Nephron (organoid): ENCODE measurements around the gene ST8SIA1.
A peak's percentile ranks its signal among the peaks of the same experiment; 100 is the strongest.

ENCODE experiments used
- H3K27ac Mint-ChIP-seq, 3 experiments: 2 replicates each; pipeline ENCODE4 v1.8.0; 2020; ENCODE audit warnings: mixed read lengths in 3 of 3, mild to moderate bottlenecking in 2 of 3, moderate library complexity in 1 of 3
- H3K27me3 Mint-ChIP-seq: 2 replicates; pipeline ENCODE4 v1.8.0; 2021; ENCODE audit warnings: low read depth, mild to moderate bottlenecking, moderate library complexity, mixed read lengths
- H3K36me3 Mint-ChIP-seq: 2 replicates; pipeline ENCODE4 v1.8.0; 2020; ENCODE audit warnings: low read depth, mixed read lengths
- H3K4me1 Mint-ChIP-seq: 2 replicates; pipeline ENCODE4 v1.8.0; 2020; ENCODE audit warnings: mixed read lengths
- H3K4me3 Mint-ChIP-seq, 3 experiments: 2 replicates each; pipeline ENCODE4 v1.8.0; 2020; ENCODE audit warnings: mild to moderate bottlenecking in 3 of 3, mixed read lengths in 3 of 3, moderate library complexity in 2 of 3
- H3K9me3 Mint-ChIP-seq: 2 replicates; pipeline ENCODE4 v1.8.0; 2020; ENCODE audit warnings: mixed read lengths
- CTCF ChIP-seq, 3 experiments: fragments of 200-600 bp; sonication (generic); IDR thresholded peaks; one replicate each; pipeline ENCODE4 v1.5.0; 2021; ENCODE audit warnings: antibody characterized with exemption in 3 of 3; ENCODE audit not compliant: unreplicated experiment in 3 of 3

ST8SIA1 gene

GRCh38 chr12:22276313-22276712 is 58.2 kb downstream of the ST8SIA1 start:
- no peak for TF ChIP-seq CTCF (IDR thresholded peaks at IDR 0.05; ENCODE audit: unreplicated experiment in 3 of 3)
- H3K27me3 Mint-ChIP-seq, result no peaks in the 10 kb centered on the region
- peaks cover 11% of the 10 kb centered on the region for H3K36me3 Mint-ChIP-seq
- H3K4me1 Mint-ChIP-seq, result peaks cover 9% of the 10 kb centered on the region
- H3K27ac Mint-ChIP-seq, result no peak overlapping the region
- no peak overlapping the region for H3K4me3 Mint-ChIP-seq
- H3K9me3 Mint-ChIP-seq, result no peaks in the 10 kb centered on the region

GRCh38 chr12:22275843-22276242 is 58.7 kb downstream of the ST8SIA1 start:
- Mint-ChIP-seq H3K36me3 (peaks cover 11% of the 10 kb centered on the region), H3K27me3 (no peaks in the 10 kb centered on the region), H3K9me3 (no peaks in the 10 kb centered on the region), H3K27ac (peak overlapping the region in 1 of 3 experiments; percentile 40), H3K4me3 (no peak overlapping the region), H3K4me1 (peaks cover 13% of the 10 kb centered on the region)
- no peak for TF ChIP-seq CTCF (IDR thresholded peaks at IDR 0.05; ENCODE audit: unreplicated experiment in 3 of 3)

GRCh38 chr12:22272335-22273151 is 62.0 kb downstream of the ST8SIA1 start:
- H3K9me3 Mint-ChIP-seq, result no peaks in the 10 kb centered on the region
- TF ChIP-seq CTCF (IDR thresholded peaks at IDR 0.05; ENCODE audit: unreplicated experiment in 3 of 3), result no peak
- H3K36me3 Mint-ChIP-seq, result no peaks in the 10 kb centered on the region
- H3K4me3 Mint-ChIP-seq, result no peak overlapping the region
- H3K27me3 Mint-ChIP-seq, result no peaks in the 10 kb centered on the region
- peak overlapping the region in 1 of 3 experiments; percentile 37 for H3K27ac Mint-ChIP-seq
- peaks cover 13% of the 10 kb centered on the region for H3K4me1 Mint-ChIP-seq

GRCh38 chr12:22271023-22271422 is 63.5 kb downstream of the ST8SIA1 start:
- Mint-ChIP-seq H3K27ac (no peak overlapping the region), H3K27me3 (no peaks in the 10 kb centered on the region)

GRCh38 chr12:22268973-22269372 is 65.5 kb downstream of the ST8SIA1 start:
- Mint-ChIP-seq H3K27me3 (no peaks in the 10 kb centered on the region), H3K36me3 (no peaks in the 10 kb centered on the region), H3K9me3 (no peaks in the 10 kb centered on the region), H3K4me3 (no peak overlapping the region), H3K4me1 (peaks cover 13% of the 10 kb centered on the region), H3K27ac (no peak overlapping the region)
- TF ChIP-seq CTCF (IDR thresholded peaks at IDR 0.05; ENCODE audit: unreplicated experiment in 3 of 3), result no peak

More at GRCh38 chr12:22271023-22271422, 63.5 kb downstream of the ST8SIA1 start:
- no peak for TF ChIP-seq CTCF (IDR thresholded peaks at IDR 0.05; ENCODE audit: unreplicated experiment in 3 of 3)
- Mint-ChIP-seq H3K9me3 (no peaks in the 10 kb centered on the region), H3K36me3 (no peaks in the 10 kb centered on the region), H3K4me3 (no peak overlapping the region), H3K4me1 (peaks cover 13% of the 10 kb centered on the region)

- Mint-ChIP-seq H3K4me3 (no peak overlapping the region), H3K36me3 (no peaks in the 10 kb centered on the region), H3K27me3 (no peaks in the 10 kb centered on the region), H3K4me1 (peaks cover 13% of the 10 kb centered on the region), H3K27ac (no peak overlapping the region), H3K9me3 (no peaks in the 10 kb centered on the region)
- TF ChIP-seq CTCF (IDR thresholded peaks at IDR 0.05; ENCODE audit: unreplicated experiment in 3 of 3), result no peak
Measured at GRCh38 chr12:22268406-22268805, 66.1 kb downstream of the ST8SIA1 start.
